ENCODE data around the gene PTK7. TPM values are rescaled to one million over a fixed set of nuclear protein-coding genes. Genes with fewer than 3 reads are reported as not detected.

Gene PTK7
- total RNA-seq, 1 experiment from 2014 or later, result 165 TPM

DNA sequence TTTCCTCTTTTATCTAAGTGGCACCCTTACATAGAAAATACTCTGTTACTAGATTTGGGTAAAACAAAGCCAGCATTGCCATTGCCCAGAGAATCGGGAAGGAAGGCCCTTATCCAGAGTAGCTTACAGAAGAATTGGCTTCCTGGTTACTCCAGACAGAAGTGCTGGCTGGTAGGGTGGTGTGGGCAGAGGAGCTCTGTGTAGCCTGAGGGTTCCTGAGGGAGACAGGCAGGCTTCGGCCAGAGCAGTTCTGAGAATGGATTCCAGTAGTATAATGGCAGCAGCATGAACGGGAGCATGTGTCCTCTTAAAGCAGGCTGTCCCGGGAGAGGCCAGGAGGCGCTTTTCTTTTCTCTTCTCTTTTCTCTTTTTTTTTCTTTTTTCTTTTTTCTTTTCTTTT, 117.8 kb downstream of the PTK7 start:
- TF ChIP-seq ZNF121 (CRISPR knock-in tag; IDR thresholded peaks at IDR 0.05), result no peak
- TF ChIP-seq CREM (CRISPR knock-in tag; IDR thresholded peaks at IDR 0.05), result no peak
- no peak for TF ChIP-seq EMX1 (CRISPR knock-in tag; IDR thresholded peaks at IDR 0.05)
- TF ChIP-seq, protein P1, sequence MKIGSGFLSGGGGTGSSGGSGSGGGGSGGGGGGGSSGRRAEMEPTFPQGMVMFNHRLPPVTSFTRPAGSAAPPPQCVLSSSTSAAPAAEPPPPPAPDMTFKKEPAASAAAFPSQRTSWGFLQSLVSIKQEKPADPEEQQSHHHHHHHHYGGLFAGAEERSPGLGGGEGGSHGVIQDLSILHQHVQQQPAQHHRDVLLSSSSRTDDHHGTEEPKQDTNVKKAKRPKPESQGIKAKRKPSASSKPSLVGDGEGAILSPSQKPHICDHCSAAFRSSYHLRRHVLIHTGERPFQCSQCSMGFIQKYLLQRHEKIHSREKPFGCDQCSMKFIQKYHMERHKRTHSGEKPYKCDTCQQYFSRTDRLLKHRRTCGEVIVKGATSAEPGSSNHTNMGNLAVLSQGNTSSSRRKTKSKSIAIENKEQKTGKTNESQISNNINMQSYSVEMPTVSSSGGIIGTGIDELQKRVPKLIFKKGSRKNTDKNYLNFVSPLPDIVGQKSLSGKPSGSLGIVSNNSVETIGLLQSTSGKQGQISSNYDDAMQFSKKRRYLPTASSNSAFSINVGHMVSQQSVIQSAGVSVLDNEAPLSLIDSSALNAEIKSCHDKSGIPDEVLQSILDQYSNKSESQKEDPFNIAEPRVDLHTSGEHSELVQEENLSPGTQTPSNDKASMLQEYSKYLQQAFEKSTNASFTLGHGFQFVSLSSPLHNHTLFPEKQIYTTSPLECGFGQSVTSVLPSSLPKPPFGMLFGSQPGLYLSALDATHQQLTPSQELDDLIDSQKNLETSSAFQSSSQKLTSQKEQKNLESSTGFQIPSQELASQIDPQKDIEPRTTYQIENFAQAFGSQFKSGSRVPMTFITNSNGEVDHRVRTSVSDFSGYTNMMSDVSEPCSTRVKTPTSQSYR (CRISPR knock-in tag; IDR thresholded peaks at IDR 0.05), result no peak
- TF ChIP-seq, protein P2, sequence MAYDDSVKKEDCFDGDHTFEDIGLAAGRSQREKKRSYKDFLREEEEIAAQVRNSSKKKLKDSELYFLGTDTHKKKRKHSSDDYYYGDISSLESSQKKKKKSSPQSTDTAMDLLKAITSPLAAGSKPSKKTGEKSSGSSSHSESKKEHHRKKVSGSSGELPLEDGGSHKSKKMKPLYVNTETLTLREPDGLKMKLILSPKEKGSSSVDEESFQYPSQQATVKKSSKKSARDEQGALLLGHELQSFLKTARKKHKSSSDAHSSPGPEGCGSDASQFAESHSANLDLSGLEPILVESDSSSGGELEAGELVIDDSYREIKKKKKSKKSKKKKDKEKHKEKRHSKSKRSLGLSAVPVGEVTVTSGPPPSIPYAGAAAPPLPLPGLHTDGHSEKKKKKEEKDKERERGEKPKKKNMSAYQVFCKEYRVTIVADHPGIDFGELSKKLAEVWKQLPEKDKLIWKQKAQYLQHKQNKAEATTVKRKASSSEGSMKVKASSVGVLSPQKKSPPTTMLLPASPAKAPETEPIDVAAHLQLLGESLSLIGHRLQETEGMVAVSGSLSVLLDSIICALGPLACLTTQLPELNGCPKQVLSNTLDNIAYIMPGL (CRISPR knock-in tag; IDR thresholded peaks at IDR 0.05), result no peak
- TF ChIP-seq, protein P3, sequence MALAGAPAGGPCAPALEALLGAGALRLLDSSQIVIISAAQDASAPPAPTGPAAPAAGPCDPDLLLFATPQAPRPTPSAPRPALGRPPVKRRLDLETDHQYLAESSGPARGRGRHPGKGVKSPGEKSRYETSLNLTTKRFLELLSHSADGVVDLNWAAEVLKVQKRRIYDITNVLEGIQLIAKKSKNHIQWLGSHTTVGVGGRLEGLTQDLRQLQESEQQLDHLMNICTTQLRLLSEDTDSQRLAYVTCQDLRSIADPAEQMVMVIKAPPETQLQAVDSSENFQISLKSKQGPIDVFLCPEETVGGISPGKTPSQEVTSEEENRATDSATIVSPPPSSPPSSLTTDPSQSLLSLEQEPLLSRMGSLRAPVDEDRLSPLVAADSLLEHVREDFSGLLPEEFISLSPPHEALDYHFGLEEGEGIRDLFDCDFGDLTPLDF (CRISPR knock-in tag; IDR thresholded peaks at IDR 0.05), result no peak
- no peak for TF ChIP-seq NR2C2 (CRISPR knock-in tag; IDR thresholded peaks at IDR 0.05)
- TF ChIP-seq, protein P4, sequence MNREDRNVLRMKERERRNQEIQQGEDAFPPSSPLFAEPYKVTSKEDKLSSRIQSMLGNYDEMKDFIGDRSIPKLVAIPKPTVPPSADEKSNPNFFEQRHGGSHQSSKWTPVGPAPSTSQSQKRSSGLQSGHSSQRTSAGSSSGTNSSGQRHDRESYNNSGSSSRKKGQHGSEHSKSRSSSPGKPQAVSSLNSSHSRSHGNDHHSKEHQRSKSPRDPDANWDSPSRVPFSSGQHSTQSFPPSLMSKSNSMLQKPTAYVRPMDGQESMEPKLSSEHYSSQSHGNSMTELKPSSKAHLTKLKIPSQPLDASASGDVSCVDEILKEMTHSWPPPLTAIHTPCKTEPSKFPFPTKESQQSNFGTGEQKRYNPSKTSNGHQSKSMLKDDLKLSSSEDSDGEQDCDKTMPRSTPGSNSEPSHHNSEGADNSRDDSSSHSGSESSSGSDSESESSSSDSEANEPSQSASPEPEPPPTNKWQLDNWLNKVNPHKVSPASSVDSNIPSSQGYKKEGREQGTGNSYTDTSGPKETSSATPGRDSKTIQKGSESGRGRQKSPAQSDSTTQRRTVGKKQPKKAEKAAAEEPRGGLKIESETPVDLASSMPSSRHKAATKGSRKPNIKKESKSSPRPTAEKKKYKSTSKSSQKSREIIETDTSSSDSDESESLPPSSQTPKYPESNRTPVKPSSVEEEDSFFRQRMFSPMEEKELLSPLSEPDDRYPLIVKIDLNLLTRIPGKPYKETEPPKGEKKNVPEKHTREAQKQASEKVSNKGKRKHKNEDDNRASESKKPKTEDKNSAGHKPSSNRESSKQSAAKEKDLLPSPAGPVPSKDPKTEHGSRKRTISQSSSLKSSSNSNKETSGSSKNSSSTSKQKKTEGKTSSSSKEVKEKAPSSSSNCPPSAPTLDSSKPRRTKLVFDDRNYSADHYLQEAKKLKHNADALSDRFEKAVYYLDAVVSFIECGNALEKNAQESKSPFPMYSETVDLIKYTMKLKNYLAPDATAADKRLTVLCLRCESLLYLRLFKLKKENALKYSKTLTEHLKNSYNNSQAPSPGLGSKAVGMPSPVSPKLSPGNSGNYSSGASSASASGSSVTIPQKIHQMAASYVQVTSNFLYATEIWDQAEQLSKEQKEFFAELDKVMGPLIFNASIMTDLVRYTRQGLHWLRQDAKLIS (CRISPR knock-in tag; IDR thresholded peaks at IDR 0.05; ENCODE audit: borderline replicate concordance), result no peak
- no peak for TF ChIP-seq ZNF317 (CRISPR knock-in tag; IDR thresholded peaks at IDR 0.05; ENCODE audit: borderline replicate concordance, low read depth)
- no peak for TF ChIP-seq MXD4 (CRISPR knock-in tag; IDR thresholded peaks at IDR 0.05; ENCODE audit: borderline replicate concordance)
- TF ChIP-seq, protein P5, sequence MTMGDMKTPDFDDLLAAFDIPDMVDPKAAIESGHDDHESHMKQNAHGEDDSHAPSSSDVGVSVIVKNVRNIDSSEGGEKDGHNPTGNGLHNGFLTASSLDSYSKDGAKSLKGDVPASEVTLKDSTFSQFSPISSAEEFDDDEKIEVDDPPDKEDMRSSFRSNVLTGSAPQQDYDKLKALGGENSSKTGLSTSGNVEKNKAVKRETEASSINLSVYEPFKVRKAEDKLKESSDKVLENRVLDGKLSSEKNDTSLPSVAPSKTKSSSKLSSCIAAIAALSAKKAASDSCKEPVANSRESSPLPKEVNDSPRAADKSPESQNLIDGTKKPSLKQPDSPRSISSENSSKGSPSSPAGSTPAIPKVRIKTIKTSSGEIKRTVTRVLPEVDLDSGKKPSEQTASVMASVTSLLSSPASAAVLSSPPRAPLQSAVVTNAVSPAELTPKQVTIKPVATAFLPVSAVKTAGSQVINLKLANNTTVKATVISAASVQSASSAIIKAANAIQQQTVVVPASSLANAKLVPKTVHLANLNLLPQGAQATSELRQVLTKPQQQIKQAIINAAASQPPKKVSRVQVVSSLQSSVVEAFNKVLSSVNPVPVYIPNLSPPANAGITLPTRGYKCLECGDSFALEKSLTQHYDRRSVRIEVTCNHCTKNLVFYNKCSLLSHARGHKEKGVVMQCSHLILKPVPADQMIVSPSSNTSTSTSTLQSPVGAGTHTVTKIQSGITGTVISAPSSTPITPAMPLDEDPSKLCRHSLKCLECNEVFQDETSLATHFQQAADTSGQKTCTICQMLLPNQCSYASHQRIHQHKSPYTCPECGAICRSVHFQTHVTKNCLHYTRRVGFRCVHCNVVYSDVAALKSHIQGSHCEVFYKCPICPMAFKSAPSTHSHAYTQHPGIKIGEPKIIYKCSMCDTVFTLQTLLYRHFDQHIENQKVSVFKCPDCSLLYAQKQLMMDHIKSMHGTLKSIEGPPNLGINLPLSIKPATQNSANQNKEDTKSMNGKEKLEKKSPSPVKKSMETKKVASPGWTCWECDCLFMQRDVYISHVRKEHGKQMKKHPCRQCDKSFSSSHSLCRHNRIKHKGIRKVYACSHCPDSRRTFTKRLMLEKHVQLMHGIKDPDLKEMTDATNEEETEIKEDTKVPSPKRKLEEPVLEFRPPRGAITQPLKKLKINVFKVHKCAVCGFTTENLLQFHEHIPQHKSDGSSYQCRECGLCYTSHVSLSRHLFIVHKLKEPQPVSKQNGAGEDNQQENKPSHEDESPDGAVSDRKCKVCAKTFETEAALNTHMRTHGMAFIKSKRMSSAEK (CRISPR knock-in tag; IDR thresholded peaks at IDR 0.05; ENCODE audit: borderline replicate concordance), result no peak
- no peak for TF ChIP-seq CREB1 (CRISPR knock-in tag; IDR thresholded peaks at IDR 0.05)
- no peak for TF ChIP-seq JUN (CRISPR knock-in tag; IDR thresholded peaks at IDR 0.05)
- no peak for TF ChIP-seq MYBL2 (CRISPR knock-in tag; IDR thresholded peaks at IDR 0.05)
- no peak for TF ChIP-seq CBFB (CRISPR knock-in tag; IDR thresholded peaks at IDR 0.05; ENCODE audit: low read depth)
- TF ChIP-seq TP53 (CRISPR knock-in tag; IDR thresholded peaks at IDR 0.05), result no peak
- no peak for TF ChIP-seq SMAD4 (CRISPR knock-in tag; IDR thresholded peaks at IDR 0.05)
- no peak for TF ChIP-seq KAT7 (CRISPR knock-in tag; IDR thresholded peaks at IDR 0.05; ENCODE audit: borderline replicate concordance)
- no peak for TF ChIP-seq ETV6 (CRISPR knock-in tag; IDR thresholded peaks at IDR 0.05)
- no peak for TF ChIP-seq JAZF1 (CRISPR knock-in tag; IDR thresholded peaks at IDR 0.05)
- no peaks in the 10 kb centered on the region for H3K9me3 Mint-ChIP-seq
- no peaks in the 10 kb centered on the region for H3K4me1 Mint-ChIP-seq
- no peaks in the 10 kb centered on the region for H3K27me3 Mint-ChIP-seq (ENCODE audit: low read depth)
- H3K4me3 Mint-ChIP-seq, result no peak overlapping the region
- POLR2A ChIA-PET, result no interaction called here
- ATAC-seq (no peak), DNase-seq (ENCODE audit: low spot score) (no peak)
- CTCF ChIA-PET, result interaction anchor here (0.8 kb wide), 1 partner anchor 36 kb away, joined by 3 read pairs; no protein-coding TSS in a partner anchor
- H3K36me3 Mint-ChIP-seq, result no peaks in the 10 kb centered on the region
- H3K27ac Mint-ChIP-seq, result no peak overlapping the region

Measured in WTC11 (cell line).